Suprapubic skin (tissue), 4 donors: ENCODE results near the gene MYO10.

Source experiments
- CTCF ChIP-seq, 2 donors: fragments of 200-600 bp in 1 of 2; fragments of 450-650 bp in 1 of 2; sonication (generic) in 1 of 2; IDR thresholded peaks; one replicate each; pipeline ENCODE4 v1.5.1; 2016 to 2019; ENCODE audit warnings: antibody characterized with exemption in 2 of 2, mild to moderate bottlenecking in 1 of 2, moderate library complexity in 1 of 2
- POLR2A ChIP-seq, 2 donors: fragments of 450-650 bp; IDR thresholded peaks; one replicate each; pipeline ENCODE4 v1.6.1; 2017; ENCODE audit warnings: antibody characterized with exemption in 2 of 2, mild to moderate bottlenecking in 2 of 2, moderate library complexity in 2 of 2
- POLR2AphosphoS5 ChIP-seq, 3 donors: sonication (generic); formaldehyde crosslinking; IDR thresholded peaks; one replicate each; pipeline ENCODE4 v1.6.1; 2017; ENCODE audit warnings: antibody characterized with exemption in 3 of 3

DNA sequence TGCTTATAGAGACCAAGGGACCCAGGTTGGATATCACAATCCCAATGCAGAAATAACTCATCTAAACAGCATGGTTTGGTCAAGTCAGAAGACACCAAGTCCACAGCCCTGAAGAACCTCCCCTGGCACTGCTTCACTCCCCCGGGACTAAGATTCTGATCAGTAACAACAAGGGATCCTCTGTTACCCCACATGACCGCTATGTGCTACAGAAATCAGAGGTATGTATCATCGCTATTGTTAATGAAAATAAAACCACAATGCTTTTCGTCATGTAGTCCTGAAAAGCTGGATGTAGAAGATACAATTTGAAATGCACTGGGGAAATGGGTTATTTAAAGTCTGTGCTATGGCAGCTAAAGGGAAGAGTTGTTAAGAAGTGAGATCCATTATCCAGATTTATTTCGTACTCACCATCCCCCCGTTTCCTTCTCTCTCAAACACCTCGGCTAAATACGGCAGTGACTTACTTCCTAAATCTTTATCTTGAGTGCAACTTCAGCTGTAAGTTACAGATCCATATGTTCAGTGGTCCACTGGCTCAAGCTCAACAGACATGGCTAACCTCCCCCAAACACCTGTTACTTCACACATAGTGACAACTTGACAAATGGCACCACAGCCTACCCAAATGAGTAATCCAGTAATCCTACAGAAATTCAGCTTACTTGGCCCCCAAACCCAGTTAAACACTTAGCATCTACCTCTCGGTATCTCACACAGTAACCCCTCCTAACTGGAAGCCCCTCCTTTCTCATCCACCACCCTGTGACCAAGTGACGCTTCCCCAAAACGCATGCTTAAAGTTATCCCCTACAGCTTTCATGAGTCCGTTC is 129.2 kb downstream of the MYO10 start:
- no peak for TF ChIP-seq CTCF (IDR thresholded peaks at IDR 0.05)
- no peak for TF ChIP-seq POLR2A (IDR thresholded peaks at IDR 0.05)
- TF ChIP-seq POLR2AphosphoS5 (IDR thresholded peaks at IDR 0.05), result no peak
